ENCODE measurements around the gene KLHL4. TPM values are rescaled to one million over a fixed set of nuclear protein-coding genes. Genes with fewer than 3 reads are reported as not detected.
A peak's percentile ranks its signal among the peaks of the same experiment; 100 is the strongest.

The KLHL4 gene
- total RNA-seq, 1 experiment from 2014 or later, result 1.1 TPM

DNA sequence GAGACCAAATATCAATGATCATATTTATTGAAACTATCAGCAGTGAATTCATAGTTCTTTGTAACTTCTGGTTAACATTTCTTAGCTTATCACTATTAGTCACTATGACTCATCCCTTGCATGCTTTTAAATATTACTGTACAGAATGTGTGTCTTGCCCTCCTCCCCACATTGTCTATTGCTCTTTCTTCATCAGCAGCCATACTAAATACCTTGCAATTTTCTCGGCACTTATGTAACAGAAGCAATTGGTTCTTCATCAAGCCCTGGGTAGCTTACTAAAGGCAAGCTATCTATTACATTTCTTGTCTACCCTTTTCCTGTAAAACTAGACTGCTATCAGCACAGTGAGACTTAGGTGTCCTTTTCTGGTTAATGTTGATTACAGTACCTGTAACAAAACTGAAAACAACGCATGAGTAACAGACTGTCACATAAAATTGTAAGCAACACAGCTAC is 8.2 kb downstream of the KLHL4 start:
- peak overlapping the region; percentile 71 for H3K27ac ChIP-seq (ENCODE audit: low read length)
- ATAC-seq, result peak; percentile 97
- H3K4me1 ChIP-seq (ENCODE audit: insufficient read depth, low read length), result peaks cover 17% of the 10 kb centered on the region
- TF ChIP-seq, protein P1, sequence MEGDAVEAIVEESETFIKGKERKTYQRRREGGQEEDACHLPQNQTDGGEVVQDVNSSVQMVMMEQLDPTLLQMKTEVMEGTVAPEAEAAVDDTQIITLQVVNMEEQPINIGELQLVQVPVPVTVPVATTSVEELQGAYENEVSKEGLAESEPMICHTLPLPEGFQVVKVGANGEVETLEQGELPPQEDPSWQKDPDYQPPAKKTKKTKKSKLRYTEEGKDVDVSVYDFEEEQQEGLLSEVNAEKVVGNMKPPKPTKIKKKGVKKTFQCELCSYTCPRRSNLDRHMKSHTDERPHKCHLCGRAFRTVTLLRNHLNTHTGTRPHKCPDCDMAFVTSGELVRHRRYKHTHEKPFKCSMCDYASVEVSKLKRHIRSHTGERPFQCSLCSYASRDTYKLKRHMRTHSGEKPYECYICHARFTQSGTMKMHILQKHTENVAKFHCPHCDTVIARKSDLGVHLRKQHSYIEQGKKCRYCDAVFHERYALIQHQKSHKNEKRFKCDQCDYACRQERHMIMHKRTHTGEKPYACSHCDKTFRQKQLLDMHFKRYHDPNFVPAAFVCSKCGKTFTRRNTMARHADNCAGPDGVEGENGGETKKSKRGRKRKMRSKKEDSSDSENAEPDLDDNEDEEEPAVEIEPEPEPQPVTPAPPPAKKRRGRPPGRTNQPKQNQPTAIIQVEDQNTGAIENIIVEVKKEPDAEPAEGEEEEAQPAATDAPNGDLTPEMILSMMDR (conservative IDR thresholded peaks at IDR 0.05; ENCODE audit: low read depth, low read length), result no peak
- TF ChIP-seq EZH2 (IDR thresholded peaks at IDR 0.05; ENCODE audit: low read length, unreplicated experiment), result no peak
- TF ChIP-seq EZH2phosphoT487 (IDR thresholded peaks at IDR 0.05; ENCODE audit: borderline replicate concordance, low read length), result no peak
- 0 out of 2 replicates have a peak overlapping the region, but pooled peaks have one; percentile 6 for H3K9ac ChIP-seq (ENCODE audit: low read length)
- peak overlapping the region; percentile 85 for H3K4me2 ChIP-seq (ENCODE audit: low read length)
- no peaks in the 10 kb centered on the region for H3K36me3 ChIP-seq (ENCODE audit: low read depth, low read length)
- H3K4me3 ChIP-seq (ENCODE audit: low read length), result peak overlapping the region; percentile 57
- no TSS peak for BruUV-seq (replicated peaks)
- no peaks in the 10 kb centered on the region for H3K79me2 ChIP-seq (ENCODE audit: low read length)
- DNase-seq, result peak; percentile 70
- no peaks in the 10 kb centered on the region for H3F3A ChIP-seq (ENCODE audit: low read length, unreplicated experiment)
- CTCF ChIA-PET, result interaction anchor here (0.7 kb wide), 1 partner anchor 187 kb away, joined by 3 read pairs; no protein-coding TSS in a partner anchor
- no peaks in the 10 kb centered on the region for H3K27me3 ChIP-seq (ENCODE audit: low read length)
- intact Hi-C loops (cut with micrococcal nuclease), result no loop called here
- H4K20me1 ChIP-seq (ENCODE audit: low read length), result no peaks in the 10 kb centered on the region
- POLR2A ChIA-PET (ENCODE audit: unreplicated experiment), result no interaction called here
- H3K9me3 ChIP-seq (ENCODE audit: low read length), result no peaks in the 10 kb centered on the region
- no peaks in the 10 kb centered on the region for H3K9me2 ChIP-seq (replicated peaks; ENCODE audit: low read length)
- peak overlapping the region; percentile 38; the same call in 1 of the 2 replicates for H2AFZ ChIP-seq (ENCODE audit: low read length)

DNA sequence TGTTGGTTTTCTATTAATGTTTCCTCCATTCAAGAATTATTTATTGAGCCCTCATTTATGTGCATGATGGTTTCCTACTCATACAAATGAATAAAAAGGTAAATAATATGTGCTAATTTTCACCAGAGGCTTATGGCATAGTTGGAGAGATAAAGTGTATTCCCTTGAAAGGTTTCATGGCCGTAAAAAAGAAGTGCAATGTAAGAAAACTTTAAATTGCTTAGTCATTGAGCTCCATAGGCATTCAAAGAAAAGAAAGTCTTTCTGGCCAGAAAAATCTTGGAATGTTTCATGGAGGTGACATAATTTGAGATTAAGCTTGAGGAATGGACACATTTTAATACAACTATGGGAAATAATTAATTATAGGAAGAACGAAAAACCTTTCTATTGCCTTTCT is 8.7 kb downstream of the KLHL4 start:
- Histone ChIP-seq H3K79me2 (ENCODE audit: low read length) (no peaks in the 10 kb centered on the region), H3K9ac (ENCODE audit: low read length) (0 out of 2 replicates have a peak overlapping the region, but pooled peaks have one; percentile 6), H3K9me3 (ENCODE audit: low read length) (no peaks in the 10 kb centered on the region), H3K9me2 (replicated peaks; ENCODE audit: low read length) (no peaks in the 10 kb centered on the region), H3F3A (ENCODE audit: low read length, unreplicated experiment) (no peaks in the 10 kb centered on the region), H2AFZ (ENCODE audit: low read length) (peak overlapping the region; percentile 38; the same call in 1 of the 2 replicates), H3K27me3 (ENCODE audit: low read length) (no peaks in the 10 kb centered on the region), H3K4me1 (ENCODE audit: insufficient read depth, low read length) (peaks cover 17% of the 10 kb centered on the region), H3K27ac (ENCODE audit: low read length) (peak overlapping the region; percentile 71), H3K4me2 (ENCODE audit: low read length) (peak overlapping the region; percentile 85), H4K20me1 (ENCODE audit: low read length) (no peaks in the 10 kb centered on the region), H3K36me3 (ENCODE audit: low read depth, low read length) (no peaks in the 10 kb centered on the region), H3K4me3 (ENCODE audit: low read length) (peak overlapping the region; percentile 57)
- no TSS peak for BruUV-seq (replicated peaks)
- ATAC-seq (peak; percentile 60), DNase-seq (peak; percentile 6)
- ChIA-PET CTCF (interaction anchor here (0.7 kb wide), 1 partner anchor 188 kb away, joined by 3 read pairs; no protein-coding TSS in a partner anchor), POLR2A (ENCODE audit: unreplicated experiment) (no interaction called here)
- TF ChIP-seq, protein P1 (conservative IDR thresholded peaks at IDR 0.05; ENCODE audit: low read depth, low read length), result no peak
- TF ChIP-seq EZH2 (IDR thresholded peaks at IDR 0.05; ENCODE audit: low read length, unreplicated experiment), result no peak
- no peak for TF ChIP-seq EZH2phosphoT487 (IDR thresholded peaks at IDR 0.05; ENCODE audit: borderline replicate concordance, low read length)
- intact Hi-C loops (cut with micrococcal nuclease), result no loop called here

DNA sequence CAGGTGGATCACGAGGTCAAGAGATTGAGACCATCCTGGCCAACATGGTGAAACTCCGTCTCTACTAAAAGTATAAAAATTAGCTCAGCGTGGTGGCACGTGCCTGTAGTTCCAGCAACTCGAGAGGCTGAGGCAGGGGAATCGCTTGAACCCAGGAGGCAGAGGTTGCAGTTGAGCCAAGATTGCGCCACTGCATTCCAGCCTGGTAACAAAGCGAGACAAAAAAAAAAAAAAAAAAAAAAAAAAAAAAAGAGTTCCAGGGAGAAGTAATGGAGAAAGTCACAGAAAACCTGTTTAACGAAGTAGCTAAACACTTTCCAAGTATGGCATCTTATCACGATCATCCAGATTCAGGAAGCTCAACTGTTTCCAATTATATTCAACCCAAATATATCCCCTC is 10.9 kb downstream of the KLHL4 start:
- Histone ChIP-seq H3K27ac (ENCODE audit: low read length) (no peak overlapping the region), H3K36me3 (ENCODE audit: low read depth, low read length) (no peaks in the 10 kb centered on the region), H3K4me2 (ENCODE audit: low read length) (no peak overlapping the region), H3K9ac (ENCODE audit: low read length) (no peak overlapping the region), H3K4me3 (ENCODE audit: low read length) (no peak overlapping the region), H3K4me1 (ENCODE audit: insufficient read depth, low read length) (peaks cover 17% of the 10 kb centered on the region), H2AFZ (ENCODE audit: low read length) (no peak overlapping the region), H3K27me3 (ENCODE audit: low read length) (no peaks in the 10 kb centered on the region), H3K9me3 (ENCODE audit: low read length) (no peaks in the 10 kb centered on the region), H3K79me2 (ENCODE audit: low read length) (no peaks in the 10 kb centered on the region), H4K20me1 (ENCODE audit: low read length) (no peaks in the 10 kb centered on the region), H3K9me2 (replicated peaks; ENCODE audit: low read length) (no peaks in the 10 kb centered on the region), H3F3A (ENCODE audit: low read length, unreplicated experiment) (no peaks in the 10 kb centered on the region)
- BruUV-seq (replicated peaks), result no TSS peak
- POLR2A ChIA-PET (ENCODE audit: unreplicated experiment), result no interaction called here
- DNase-seq (no peak), ATAC-seq (no peak)
- intact Hi-C loops (cut with micrococcal nuclease), result no loop called here
- TF ChIP-seq, protein P1 (conservative IDR thresholded peaks at IDR 0.05; ENCODE audit: low read depth, low read length), result no peak
- no peak for TF ChIP-seq EZH2phosphoT487 (IDR thresholded peaks at IDR 0.05; ENCODE audit: borderline replicate concordance, low read length)
- CTCF ChIA-PET, result no interaction called here
